Neuronal stem cell (in vitro differentiated cells): ENCODE data around the gene EOLA2.

ENCODE experiments used
- DNase-seq: peaks from one replicate; pipeline ENCODE4 v3.0.0-alpha.2; 2013; ENCODE audit warnings: low spot score
- H2AFZ ChIP-seq: one replicate; pipeline ENCODE4 v1.6.1; 2013; ENCODE audit warnings: mild to moderate bottlenecking, low read length, inconsistent platforms
- H2AK5ac ChIP-seq: 2 replicates; pipeline ENCODE4 v1.6.1; 2013; ENCODE audit warnings: low read depth, mild to moderate bottlenecking, inconsistent platforms, low read length, moderate library complexity, mixed read lengths
- H2BK120ac ChIP-seq: 2 replicates; pipeline ENCODE4 v1.6.1; 2013; ENCODE audit warnings: low read depth, mild to moderate bottlenecking, inconsistent platforms, low read length, moderate library complexity, mixed read lengths
- H2BK12ac ChIP-seq: one replicate; pipeline ENCODE4 v1.6.1; 2013; ENCODE audit warnings: low read length, inconsistent platforms
- H2BK15ac ChIP-seq: 2 replicates; pipeline ENCODE4 v1.6.1; 2013; ENCODE audit warnings: mild to moderate bottlenecking, low read length, inconsistent platforms, mixed read lengths
- H2BK5ac ChIP-seq: one replicate; pipeline ENCODE4 v1.6.1; 2013; ENCODE audit warnings: inconsistent platforms, mild to moderate bottlenecking, low read length, moderate library complexity
- H3K14ac ChIP-seq: one replicate; pipeline ENCODE4 v1.6.1; 2013; ENCODE audit warnings: low read length, inconsistent platforms
- H3K18ac ChIP-seq: 2 replicates; pipeline ENCODE4 v1.6.1; 2013; ENCODE audit warnings: low read length, inconsistent platforms
- H3K23ac ChIP-seq: 2 replicates; pipeline ENCODE4 v1.6.1; 2013; ENCODE audit warnings: low read depth, mild to moderate bottlenecking, mixed read lengths, low read length, inconsistent platforms; ENCODE audit not compliant: poor library complexity
- H3K27ac ChIP-seq: replicated peaks from 3 replicates; pipeline ENCODE4 v1.5.1; 2013; ENCODE audit warnings: low read length, inconsistent platforms
- H3K27me3 ChIP-seq, 3 experiments: 2 replicates each; pipeline ENCODE4 v1.6.1; 2013; ENCODE audit warnings: low read length in 3 of 3, mild to moderate bottlenecking in 2 of 3, inconsistent platforms in 1 of 3, low read depth in 1 of 3, mixed read lengths in 1 of 3, moderate library complexity in 1 of 3; ENCODE audit not compliant: control insufficient read depth in 3 of 3, insufficient read depth in 3 of 3
- H3K36me3 ChIP-seq, 2 donors: replicated peaks in 1 of 2; 2 replicates each; pipeline ENCODE4 v1.6.1; 2013; ENCODE audit warnings: low read length in 2 of 2; ENCODE audit not compliant: control insufficient read depth in 2 of 2, insufficient read depth in 2 of 2
- H3K4ac ChIP-seq: 2 replicates; pipeline ENCODE4 v1.6.1; 2013; ENCODE audit warnings: inconsistent platforms, mild to moderate bottlenecking, low read length, moderate library complexity
- H3K4me1 ChIP-seq, 2 donors: 1 replicate in 1 of 2; 2 replicates in 1 of 2; pipeline ENCODE4 v1.6.1; 2013; ENCODE audit warnings: low read length in 2 of 2, low read depth in 1 of 2; ENCODE audit not compliant: control insufficient read depth in 2 of 2, insufficient read depth in 1 of 2
- H3K4me2 ChIP-seq: one replicate; pipeline ENCODE4 v1.6.1; 2013; ENCODE audit warnings: mild to moderate bottlenecking, low read length, inconsistent platforms; ENCODE audit not compliant: insufficient read depth, poor library complexity, severe bottlenecking
- H3K4me3 ChIP-seq, 2 donors: 2 replicates each; pipeline ENCODE4 v1.5.1; 2013; ENCODE audit warnings: low read length in 2 of 2, mild to moderate bottlenecking in 2 of 2, inconsistent platforms in 1 of 2, moderate library complexity in 1 of 2
- H3K79me1 ChIP-seq: one replicate; pipeline ENCODE4 v1.6.1; 2013; ENCODE audit warnings: low read depth, mild to moderate bottlenecking, inconsistent platforms, low read length, moderate library complexity
- H3K9ac ChIP-seq: one replicate; pipeline ENCODE4 v1.6.1; 2013; ENCODE audit warnings: mild to moderate bottlenecking, low read depth, low read length, inconsistent platforms; ENCODE audit not compliant: poor library complexity
- H3K9me3 ChIP-seq, 2 donors: replicated peaks in 1 of 2; 2 replicates each; pipeline versions ENCODE3 to v1.6.1; 2013; ENCODE audit warnings: low read length in 2 of 2, mild to moderate bottlenecking in 2 of 2, inconsistent platforms in 1 of 2, low read depth in 1 of 2, mixed read lengths in 1 of 2, moderate library complexity in 1 of 2; ENCODE audit not compliant: control insufficient read depth in 2 of 2, insufficient read depth in 1 of 2
- H4K8ac ChIP-seq: one replicate; pipeline ENCODE4 v1.6.1; 2013; ENCODE audit warnings: low read depth, mild to moderate bottlenecking, inconsistent platforms, low read length, moderate library complexity
- H4K91ac ChIP-seq: one replicate; pipeline ENCODE4 v1.6.1; 2013; ENCODE audit warnings: low read length, low read depth, mild to moderate bottlenecking, inconsistent platforms; ENCODE audit not compliant: poor library complexity
- WGBS, 2 donors: extraction: QIAGEN DNeasy Blood & Tissue Kit; methylation state at CpG; one replicate each; pipeline ENCODE4 v1.1.7; 2013; ENCODE audit warnings: missing lambda C conversion rate in 2 of 2, mixed read lengths in 1 of 2; ENCODE audit not compliant: insufficient read length in 2 of 2, insufficient replicate concordance in 1 of 2; ENCODE audit errors: extremely low coverage in 2 of 2; 5-methylcytosine and 5-hydroxymethylcytosine counted together

Gene EOLA2

DNA sequence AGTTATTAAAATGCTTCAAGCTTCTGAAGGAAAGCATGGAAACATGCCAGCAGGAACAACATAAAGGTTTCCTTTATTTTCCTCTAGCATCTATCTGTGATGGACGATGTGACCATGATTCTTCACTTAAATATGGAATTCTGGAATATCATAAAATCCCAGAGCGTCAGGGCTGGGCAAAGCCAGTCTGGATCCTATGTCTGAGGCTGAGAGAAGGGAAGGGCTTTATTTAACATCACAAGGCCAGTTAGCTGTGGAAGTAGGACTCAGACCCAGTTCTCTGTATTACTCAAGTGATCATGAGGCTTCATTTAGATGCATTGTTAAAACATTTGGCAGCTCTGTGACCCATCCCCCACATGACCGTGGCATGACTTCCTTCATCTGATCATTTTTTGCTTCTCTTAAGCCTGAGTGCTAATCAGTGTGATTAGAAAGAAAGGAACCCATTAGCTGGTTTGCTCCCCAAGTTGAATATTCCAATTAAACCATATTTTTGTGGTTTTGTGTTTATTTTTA, 40.9 kb upstream of the EOLA2 start:
- no peak overlapping the region for H2BK5ac ChIP-seq
- H3K4me2 ChIP-seq, result no peak overlapping the region
- no peak overlapping the region for H4K8ac ChIP-seq
- H3K4ac ChIP-seq, result no peak overlapping the region
- no peak overlapping the region for H3K9ac ChIP-seq
- H3K36me3 ChIP-seq, result no peaks in the 10 kb centered on the region
- no peak overlapping the region for H3K23ac ChIP-seq
- no peak for DNase-seq
- H4K91ac ChIP-seq, result no peak overlapping the region
- no peaks in the 10 kb centered on the region for H3K4me1 ChIP-seq
- H3K27me3 ChIP-seq, result no peaks in the 10 kb centered on the region
- no peak overlapping the region for H2AK5ac ChIP-seq
- no peak overlapping the region for H3K18ac ChIP-seq
- H3K9me3 ChIP-seq, result no peaks in the 10 kb centered on the region
- H3K4me3 ChIP-seq, result no peak overlapping the region
- no peak overlapping the region for H2BK120ac ChIP-seq
- H2AFZ ChIP-seq, result no peak overlapping the region
- no peak overlapping the region for H2BK15ac ChIP-seq
- H3K79me1 ChIP-seq, result no peaks in the 10 kb centered on the region
- no peak overlapping the region for H2BK12ac ChIP-seq
- no peak overlapping the region for H3K27ac ChIP-seq
- H3K14ac ChIP-seq, result no peak overlapping the region
- WGBS, 2 donors, result no CpG with 5 or more reads among the region's 3 CpGs

DNA sequence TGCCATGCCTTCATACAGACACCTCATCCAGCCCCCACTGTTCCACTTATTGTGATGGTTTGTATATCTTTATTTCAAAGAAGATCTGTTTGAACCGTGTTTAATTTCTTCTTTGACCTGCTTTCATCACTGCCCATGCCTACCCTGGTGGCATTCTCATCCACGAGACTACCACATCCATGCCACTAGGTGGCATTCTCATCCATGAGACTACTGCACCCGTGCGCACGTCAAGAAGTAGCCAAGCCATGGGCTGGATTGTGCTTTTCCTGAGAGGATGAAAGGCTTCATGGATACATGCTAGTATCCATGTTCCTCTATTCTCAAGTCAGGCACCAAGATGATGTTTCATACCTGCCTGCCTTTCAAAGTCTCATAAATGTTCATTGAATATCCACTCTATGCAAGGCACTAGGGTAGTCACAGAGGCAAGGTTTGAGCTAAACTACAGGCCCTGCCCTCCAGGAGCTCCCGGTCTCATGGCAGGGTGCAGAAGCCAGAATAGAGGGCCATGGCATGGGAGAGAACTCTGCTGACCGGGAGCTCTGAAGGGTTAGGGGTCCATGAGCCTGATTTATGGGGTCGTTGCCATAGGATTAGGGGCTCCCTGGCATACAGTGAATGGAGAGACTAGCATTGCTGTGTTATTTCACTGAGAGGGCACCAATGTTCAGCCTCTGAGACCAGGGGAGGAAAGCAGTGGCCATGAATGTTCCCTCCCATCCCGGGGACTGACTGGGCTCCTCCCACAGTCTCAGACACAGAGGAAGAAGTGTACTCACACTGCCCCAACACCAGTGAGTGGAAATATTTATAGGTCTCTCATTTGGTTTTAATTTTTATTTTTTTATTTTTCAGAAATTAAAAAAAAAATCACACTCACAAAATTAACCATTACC, 24.8 kb upstream of the EOLA2 start:
- Histone ChIP-seq H3K27ac (no peak overlapping the region), H3K9ac (no peak overlapping the region), H3K4me3 (no peak overlapping the region), H4K8ac (no peak overlapping the region), H3K4me1 (no peaks in the 10 kb centered on the region), H2AFZ (no peak overlapping the region), H2BK15ac (no peak overlapping the region), H3K18ac (no peak overlapping the region), H3K36me3 (peaks cover 0 to 13% of the 10 kb centered on the region in 2 donors), H3K4me2 (no peak overlapping the region), H3K14ac (no peak overlapping the region), H2AK5ac (no peak overlapping the region), H3K9me3 (peaks cover 0 to 3% of the 10 kb centered on the region in 2 donors), H3K79me1 (no peaks in the 10 kb centered on the region), H3K27me3 (no peaks in the 10 kb centered on the region), H3K23ac (no peak overlapping the region), H2BK12ac (no peak overlapping the region), H4K91ac (no peak overlapping the region), H2BK5ac (no peak overlapping the region), H3K4ac (no peak overlapping the region), H2BK120ac (no peak overlapping the region)
- peak; percentile 12 for DNase-seq
- no CpG with 5 or more reads among the region's 9 CpGs for WGBS, 2 donors

DNA sequence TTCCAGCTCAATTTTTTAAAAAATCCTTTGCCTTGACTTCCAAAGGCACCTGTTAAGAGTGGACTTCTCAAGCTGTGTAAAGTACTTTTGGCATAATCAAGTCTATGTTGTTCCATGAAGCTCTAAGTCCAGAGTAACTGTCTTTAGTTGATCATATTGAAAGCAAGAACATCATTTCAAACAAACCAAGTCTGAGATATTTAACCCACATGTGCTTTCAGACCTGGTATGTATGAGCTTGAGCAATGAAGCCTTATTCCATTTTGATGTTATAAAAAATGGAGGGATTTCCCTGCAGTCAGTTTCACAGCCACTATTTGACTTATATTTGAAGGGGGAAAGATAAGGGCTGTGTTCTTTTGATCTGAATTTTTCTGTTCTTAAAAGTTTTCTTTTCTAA, 23.7 kb upstream of the EOLA2 start:
- no peak overlapping the region for H2AK5ac ChIP-seq
- no peak overlapping the region for H2AFZ ChIP-seq
- H4K8ac ChIP-seq, result no peak overlapping the region
- H4K91ac ChIP-seq, result no peak overlapping the region
- H3K14ac ChIP-seq, result no peak overlapping the region
- no peak overlapping the region for H3K27ac ChIP-seq
- no peak overlapping the region for H3K9ac ChIP-seq
- no peak overlapping the region for H3K4me3 ChIP-seq
- no peak for DNase-seq
- H3K79me1 ChIP-seq, result no peaks in the 10 kb centered on the region
- H3K18ac ChIP-seq, result no peak overlapping the region
- no peak overlapping the region for H2BK5ac ChIP-seq
- no peak overlapping the region for H2BK15ac ChIP-seq
- no peaks in the 10 kb centered on the region for H3K27me3 ChIP-seq
- no peak overlapping the region for H3K4me2 ChIP-seq
- H3K4ac ChIP-seq, result no peak overlapping the region
- no peak overlapping the region for H2BK120ac ChIP-seq
- peaks cover 0 to 3% of the 10 kb centered on the region in 2 donors for H3K9me3 ChIP-seq
- peaks cover 0 to 13% of the 10 kb centered on the region in 2 donors for H3K36me3 ChIP-seq
- no peaks in the 10 kb centered on the region for H3K4me1 ChIP-seq
- no peak overlapping the region for H3K23ac ChIP-seq
- no peak overlapping the region for H2BK12ac ChIP-seq

DNA sequence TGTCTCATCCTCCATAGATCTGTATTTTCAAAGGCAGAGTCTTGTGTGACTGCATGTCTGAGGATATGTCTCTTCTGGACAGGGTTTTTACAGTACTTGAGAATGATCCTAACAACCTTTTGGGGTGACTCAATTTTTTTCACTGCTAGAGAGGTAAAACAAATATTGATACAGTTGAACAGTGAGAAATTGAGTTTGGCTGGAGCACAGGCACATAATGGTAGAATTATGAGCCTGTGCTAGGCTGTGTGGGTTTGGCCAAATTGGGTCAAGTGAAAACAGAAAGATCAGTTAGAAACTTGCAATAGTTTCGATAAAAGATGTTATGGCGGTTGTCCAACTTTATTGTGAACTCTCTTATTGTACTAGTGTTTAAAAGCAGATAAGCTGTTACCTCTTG, 23.3 kb upstream of the EOLA2 start:
- H3K9me3 ChIP-seq, result peaks cover 0 to 2% of the 10 kb centered on the region in 2 donors
- no peak overlapping the region for H2AK5ac ChIP-seq
- H4K91ac ChIP-seq, result no peak overlapping the region
- H3K4me1 ChIP-seq, result no peaks in the 10 kb centered on the region
- H2BK15ac ChIP-seq, result no peak overlapping the region
- no peak overlapping the region for H2BK12ac ChIP-seq
- no CpG with 5 or more reads among the region's 2 CpGs for WGBS, 2 donors
- peaks cover 0 to 10% of the 10 kb centered on the region in 2 donors for H3K36me3 ChIP-seq
- DNase-seq, result no peak
- H3K18ac ChIP-seq, result no peak overlapping the region
- no peak overlapping the region for H2BK5ac ChIP-seq
- H3K23ac ChIP-seq, result no peak overlapping the region
- no peaks in the 10 kb centered on the region for H3K79me1 ChIP-seq
- H4K8ac ChIP-seq, result no peak overlapping the region
- H3K9ac ChIP-seq, result no peak overlapping the region
- no peak overlapping the region for H2AFZ ChIP-seq
- H3K4me3 ChIP-seq, result no peak overlapping the region
- no peak overlapping the region for H3K27ac ChIP-seq
- H3K4ac ChIP-seq, result no peak overlapping the region
- H3K4me2 ChIP-seq, result no peak overlapping the region
- H3K27me3 ChIP-seq, result no peaks in the 10 kb centered on the region
- H2BK120ac ChIP-seq, result no peak overlapping the region
- H3K14ac ChIP-seq, result no peak overlapping the region
